HCT116 (cell line): Measurements from ENCODE around the gene TMEM242. TPM values are rescaled to one million over a fixed set of nuclear protein-coding genes. Genes with fewer than 3 reads are reported as not detected.

Experiments
- ATAC-seq: fragments of 200-7000 bp; cut with Tn5 transposase; 2 replicates; pipeline ENCODE4 v1.9.1; 2020; ENCODE audit warnings: mild to moderate bottlenecking, moderate library complexity
- BruUV-seq: library from RNA; stranded (reverse); fragments of 400-500 nt; replicated peaks from 2 replicates; lab custom pipeline; 2021; lab: Mats Ljungman, UMichigan
- CTCF ChIA-PET: fragments of 300-600 bp; sonication (Branson Sonifier 250); formaldehyde crosslinking; loops from one replicate; lab custom pipeline; 2021; ENCODE audit warnings: antibody characterized with exemption; lab: Charles Lee
- POLR2A ChIA-PET: fragments of 300-600, 350-600 bp; sonication (Branson Sonifier 250); formaldehyde crosslinking; loops from one replicate; lab custom pipeline; 2021; ENCODE audit warnings: antibody characterized with exemption; lab: Charles Lee
- RAD21 ChIA-PET, 2 experiments: fragments of 300-600 bp; sonication (Branson Sonifier 250); formaldehyde crosslinking; loops; one replicate each; lab custom pipeline; 2023; ENCODE audit warnings: low total read pairs in 2 of 2; ENCODE audit not compliant: uncharacterized antibody in 2 of 2, unreplicated experiment in 2 of 2, low non-redundant PET in 1 of 2; lab: Charles Lee
- DNase-seq: peaks from one replicate; pipeline ENCODE4 v3.0.0-alpha.2; 2010; ENCODE audit warnings: low read depth, low spot score
- H2AFZ ChIP-seq: fragments of 200-600 bp; shearing (Covaris generic), sonication (generic); 2 replicates; pipeline ENCODE4 v1.6.1; 2017; ENCODE audit warnings: low read depth, mixed run types, mixed read lengths, antibody characterized with exemption, low read length; ENCODE audit not compliant: poor library complexity, severe bottlenecking
- H3K27ac ChIP-seq: 2 replicates; pipeline ENCODE4 v1.5.1; 2012; ENCODE audit warnings: low read depth, low read length
- H3K27me3 ChIP-seq: fragments of 200-600 bp; sonication (generic); 2 replicates; pipeline ENCODE4 v1.6.1; 2016; ENCODE audit warnings: mixed run types, low read length, mixed read lengths; ENCODE audit not compliant: insufficient read depth
- H3K36me3 ChIP-seq, 2 experiments: fragments of 200-500 bp in 1 of 2; fragments of 200-600 bp in 1 of 2; sonication (Bioruptor generic) in 1 of 2; sonication (generic) in 1 of 2; 2 replicates each; pipeline versions ENCODE4 v1.5.1 to v1.6.1; 2014 to 2016; ENCODE audit warnings: low read length in 2 of 2, inconsistent platforms in 1 of 2, mixed read lengths in 1 of 2, mixed run types in 1 of 2; ENCODE audit not compliant: insufficient read depth in 2 of 2, control insufficient read depth in 1 of 2
- H3K4me1 ChIP-seq, 2 experiments: fragments of 200-600 bp in 1 of 2; sonication (generic) in 1 of 2; 2 replicates each; pipeline versions ENCODE4 v1.5.1 to v1.6.1; 2012 to 2017; ENCODE audit warnings: low read length in 2 of 2, inconsistent platforms in 1 of 2, mild to moderate bottlenecking in 1 of 2, mixed read lengths in 1 of 2, mixed run types in 1 of 2, moderate library complexity in 1 of 2; ENCODE audit not compliant: insufficient read depth in 2 of 2, control insufficient read depth in 1 of 2
- H3K4me2 ChIP-seq: fragments of 200-600 bp; sonication (generic); 2 replicates; pipeline ENCODE4 v1.6.1; 2017; ENCODE audit warnings: mixed run types, low read length, mixed read lengths
- H3K4me3 ChIP-seq, 2 experiments: fragments of 200-600 bp in 1 of 2; sonication (generic) in 1 of 2; replicated peaks in 1 of 2; 2 replicates each; pipeline ENCODE4 v1.5.1; 2011 to 2016; ENCODE audit warnings: low read length in 2 of 2, control low read depth in 1 of 2, low read depth in 1 of 2, mild to moderate bottlenecking in 1 of 2, mixed read lengths in 1 of 2, mixed run types in 1 of 2
- H3K79me2 ChIP-seq: fragments of 200-600 bp; sonication (generic); 2 replicates; pipeline ENCODE4 v1.6.1; 2017; ENCODE audit warnings: mild to moderate bottlenecking, mixed run types, low read length, moderate library complexity, mixed read lengths; ENCODE audit not compliant: insufficient read depth
- H3K9ac ChIP-seq: fragments of 200-600 bp; sonication (generic); 2 replicates; pipeline ENCODE4 v1.6.1; 2016; ENCODE audit warnings: low read length, mixed read lengths
- H3K9me2 ChIP-seq: fragments of 200-600 bp; sonication (generic), shearing (Covaris generic); 2 replicates; pipeline ENCODE4 v1.6.1; 2017; ENCODE audit warnings: mixed run types, mild to moderate bottlenecking, moderate library complexity; ENCODE audit not compliant: insufficient read depth
- H3K9me3 ChIP-seq, 2 experiments: fragments of 200-500 bp in 1 of 2; fragments of 200-600 bp in 1 of 2; sonication (Bioruptor generic) in 1 of 2; sonication (generic) in 1 of 2; 2 replicates each; pipeline ENCODE4 v1.6.1; 2014 to 2017; ENCODE audit warnings: low read length in 2 of 2, mixed read lengths in 2 of 2, inconsistent platforms in 1 of 2, low read depth in 1 of 2, mild to moderate bottlenecking in 1 of 2, mixed run types in 1 of 2, moderate library complexity in 1 of 2; ENCODE audit not compliant: control insufficient read depth in 1 of 2, insufficient read depth in 1 of 2
- H4K20me1 ChIP-seq: fragments of 200-600 bp; sonication (generic), shearing (Covaris generic); 2 replicates; pipeline ENCODE4 v1.6.1; 2017; ENCODE audit warnings: mixed run types, mild to moderate bottlenecking, moderate library complexity; ENCODE audit not compliant: insufficient read depth
- CBX3 ChIP-seq: IDR thresholded peaks from 2 replicates; pipeline ENCODE4 v1.6.1; 2012; ENCODE audit warnings: low read depth
- EZH2phosphoT487 ChIP-seq: fragments of 200-600 bp; IDR thresholded peaks from 2 replicates; pipeline ENCODE4 v1.6.1; 2018; ENCODE audit warnings: antibody characterized with exemption, borderline replicate concordance
- POLR2AphosphoS5 ChIP-seq: IDR thresholded peaks from 2 replicates; pipeline ENCODE4 v1.6.1; 2011; ENCODE audit warnings: mild to moderate bottlenecking, low read depth, low read length, moderate library complexity
- RAD21 ChIP-seq: IDR thresholded peaks from 2 replicates; pipeline ENCODE4 v1.6.1; 2012; ENCODE audit warnings: low read depth, mild to moderate bottlenecking
- SP1 ChIP-seq: IDR thresholded peaks from 2 replicates; pipeline ENCODE4 v1.6.1; 2012; ENCODE audit warnings: low read depth
- SRF ChIP-seq: IDR thresholded peaks from 2 replicates; pipeline ENCODE4 v1.6.1; 2012; ENCODE audit warnings: low read depth
- TCF7L2 ChIP-seq: IDR thresholded peaks from 2 replicates; pipeline ENCODE4 v1.7.0; 2011; ENCODE audit warnings: borderline replicate concordance, inconsistent platforms; ENCODE audit not compliant: insufficient read depth, insufficient read length; ENCODE audit errors: extremely low read depth
- intact Hi-C: fragments of 100-400 bp; cut with micrococcal nuclease; formaldehyde crosslinking; loops from 2 replicates; pipeline ENCODE4 v1.10.0; 2022
- total RNA-seq: library from RNA; stranded (reverse); gene quantifications from one replicate; pipeline ENCODE4 v1.2.1, GENCODE V29; 2021; ENCODE audit not compliant: unreplicated experiment
- TF ChIP-seq, protein P1 (sequence below): IDR thresholded peaks from 2 replicates; pipeline ENCODE4 v1.6.1; 2012
- TF ChIP-seq, protein P2 (sequence below): IDR thresholded peaks from 2 replicates; pipeline ENCODE4 v1.6.1; 2012
- TF ChIP-seq, protein P3 (sequence below), 3 experiments: fragments of 200-600 bp in 1 of 3; sonication (generic) in 1 of 3; IDR thresholded peaks in 2 of 3; conservative IDR thresholded peaks in 1 of 3; 2 replicates each; pipeline ENCODE4 v1.5.1; 2012 to 2017; ENCODE audit warnings: low read depth in 2 of 3, low read length in 2 of 3, antibody characterized with exemption in 1 of 3, borderline replicate concordance in 1 of 3, control low read depth in 1 of 3, mild to moderate bottlenecking in 1 of 3, mixed read lengths in 1 of 3, mixed run types in 1 of 3, moderate library complexity in 1 of 3; ENCODE audit not compliant: insufficient read depth in 1 of 3

The TMEM242 gene
- total RNA-seq, 1 experiment from 2014 or later, result 11.6 TPM

DNA sequence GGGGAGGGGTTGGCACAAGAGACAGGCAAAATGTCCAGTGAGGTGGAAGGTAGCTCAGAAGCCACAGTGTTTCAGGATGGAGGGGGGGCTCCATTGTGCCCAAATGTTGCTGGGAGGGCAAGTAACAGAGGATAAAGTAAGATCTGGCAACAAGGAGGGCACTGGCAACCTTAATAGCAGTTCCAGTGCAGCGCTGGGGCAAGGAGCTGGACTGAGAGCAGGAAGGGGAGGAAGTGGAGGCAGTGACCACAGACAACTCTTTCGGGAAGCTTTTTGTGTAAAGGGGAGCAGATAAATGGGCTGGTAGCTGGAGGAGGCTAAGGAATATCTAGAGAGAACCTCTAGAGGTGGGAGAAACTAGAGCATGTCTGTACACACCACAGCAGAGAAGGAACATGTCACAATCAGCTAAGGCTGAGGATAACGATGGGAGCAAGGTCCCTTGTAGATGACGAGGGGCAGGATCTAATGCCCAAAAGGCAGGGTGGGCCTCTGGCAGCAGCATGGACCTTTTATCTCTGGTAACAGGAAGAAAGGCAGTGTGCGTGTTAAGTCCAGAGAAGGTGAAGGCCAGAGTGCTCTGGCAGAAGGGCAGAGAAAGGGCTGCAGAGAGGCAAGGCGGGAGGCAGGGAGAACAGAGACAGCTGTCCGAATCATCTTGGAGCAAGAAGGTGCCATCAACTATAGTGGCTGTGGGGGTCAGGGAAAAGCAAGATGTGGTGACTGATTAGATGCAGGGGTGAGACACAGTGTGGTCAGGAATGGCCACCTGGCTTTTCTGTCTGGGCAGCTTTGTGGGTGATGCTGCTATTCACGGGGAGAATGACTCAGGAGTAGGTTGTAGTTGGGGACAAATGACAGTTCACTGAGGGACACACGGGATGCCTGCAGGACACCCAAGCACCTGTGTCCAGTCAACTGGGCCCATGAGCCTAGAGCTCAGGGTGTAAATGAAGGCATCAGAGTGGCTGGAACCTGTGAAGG lies 17.4 kb downstream of the TMEM242 start:
- Histone ChIP-seq H3K4me1 (peaks cover 0 to 13% of the 10 kb centered on the region in 2 experiments; a peak in 1 of 4 replicates), H3K79me2 (no peaks in the 10 kb centered on the region; the same call in 1 of the 2 replicates), H3K4me3 (no peak overlapping the region), H3K27me3 (no peaks in the 10 kb centered on the region), H4K20me1 (no peaks in the 10 kb centered on the region), H3K36me3 (no peaks in the 10 kb centered on the region; a peak in 1 of 4 replicates), H3K4me2 (no peak overlapping the region), H3K9me3 (no peaks in the 10 kb centered on the region), H2AFZ (no peak overlapping the region), H3K9me2 (no peaks in the 10 kb centered on the region), H3K9ac (no peak overlapping the region), H3K27ac (no peak overlapping the region)
- ATAC-seq (no peak), DNase-seq (no peak)
- CTCF ChIA-PET, result no interaction called here
- RAD21 ChIA-PET, result no interaction called here
- no TSS peak for BruUV-seq
- TF ChIP-seq, protein P1, sequence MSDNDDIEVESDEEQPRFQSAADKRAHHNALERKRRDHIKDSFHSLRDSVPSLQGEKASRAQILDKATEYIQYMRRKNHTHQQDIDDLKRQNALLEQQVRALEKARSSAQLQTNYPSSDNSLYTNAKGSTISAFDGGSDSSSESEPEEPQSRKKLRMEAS, result no peak
- TF ChIP-seq TCF7L2 (no peak), SP1 (no peak), EZH2phosphoT487 (no peak)
- POLR2A ChIA-PET, result no interaction called here
- intact Hi-C loops, result no loop called here

DNA sequence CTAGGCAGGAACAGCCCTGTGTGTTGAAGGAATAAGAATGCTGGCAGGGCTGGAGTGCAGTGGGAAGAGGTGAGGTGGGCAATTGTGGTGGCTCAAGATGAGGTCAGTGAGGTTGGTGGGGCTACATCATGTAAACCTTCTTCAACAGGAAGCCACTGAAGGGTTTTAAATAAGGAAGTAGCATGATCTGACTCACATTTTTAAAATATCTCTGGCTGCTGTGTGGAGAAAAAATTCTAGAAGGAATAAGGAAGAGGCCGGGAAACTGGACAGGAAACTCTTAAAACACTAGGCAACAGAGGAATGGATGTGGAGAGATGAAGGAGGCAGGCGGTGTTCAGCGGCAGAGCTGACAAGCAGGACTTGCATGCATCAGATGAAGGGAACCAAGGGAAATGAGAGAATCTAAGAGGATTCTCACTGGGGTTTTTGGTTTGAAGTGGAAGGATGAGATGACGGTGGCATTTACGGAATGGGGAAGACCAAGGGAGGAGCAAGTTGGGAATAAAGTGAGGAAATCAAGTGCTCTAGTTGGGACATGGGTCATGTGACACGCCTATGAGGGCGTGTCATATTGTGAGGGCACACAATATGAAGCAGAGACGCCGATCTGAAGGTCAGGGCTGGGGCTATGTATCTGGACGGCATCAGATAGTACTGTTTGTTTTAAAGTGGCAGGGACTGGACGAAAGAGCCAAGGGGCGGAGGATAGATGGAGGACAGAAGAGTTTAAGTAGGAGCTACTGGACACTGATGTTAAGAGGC lies 18.2 kb downstream of the TMEM242 start:
- no peaks in the 10 kb centered on the region for H3K9me2 ChIP-seq
- H3K27ac ChIP-seq, result no peak overlapping the region
- H3K9me3 ChIP-seq, result no peaks in the 10 kb centered on the region
- DNase-seq (no peak), ATAC-seq (no peak)
- H3K4me3 ChIP-seq, result no peak overlapping the region
- ChIA-PET RAD21 (no interaction called here), POLR2A (no interaction called here), CTCF (no interaction called here)
- H3K36me3 ChIP-seq, result no peaks in the 10 kb centered on the region; a peak in 1 of 4 replicates
- BruUV-seq, result no TSS peak
- peaks cover 0 to 13% of the 10 kb centered on the region in 2 experiments; a peak in 1 of 4 replicates for H3K4me1 ChIP-seq
- H3K9ac ChIP-seq, result no peak overlapping the region
- intact Hi-C loops, result no loop called here
- no peaks in the 10 kb centered on the region for H3K27me3 ChIP-seq
- no peak overlapping the region for H2AFZ ChIP-seq
- no peak overlapping the region for H3K4me2 ChIP-seq
- H3K79me2 ChIP-seq, result no peaks in the 10 kb centered on the region; the same call in 1 of the 2 replicates
- H4K20me1 ChIP-seq, result no peaks in the 10 kb centered on the region
- TF ChIP-seq EZH2phosphoT487, result no peak
- TF ChIP-seq SRF, result no peak
- TF ChIP-seq RAD21, result no peak
- TF ChIP-seq, protein P2, sequence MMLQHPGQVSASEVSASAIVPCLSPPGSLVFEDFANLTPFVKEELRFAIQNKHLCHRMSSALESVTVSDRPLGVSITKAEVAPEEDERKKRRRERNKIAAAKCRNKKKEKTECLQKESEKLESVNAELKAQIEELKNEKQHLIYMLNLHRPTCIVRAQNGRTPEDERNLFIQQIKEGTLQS, result no peak
- TF ChIP-seq POLR2AphosphoS5, result no peak
- no peak for TF ChIP-seq CBX3
- TF ChIP-seq, protein P3, sequence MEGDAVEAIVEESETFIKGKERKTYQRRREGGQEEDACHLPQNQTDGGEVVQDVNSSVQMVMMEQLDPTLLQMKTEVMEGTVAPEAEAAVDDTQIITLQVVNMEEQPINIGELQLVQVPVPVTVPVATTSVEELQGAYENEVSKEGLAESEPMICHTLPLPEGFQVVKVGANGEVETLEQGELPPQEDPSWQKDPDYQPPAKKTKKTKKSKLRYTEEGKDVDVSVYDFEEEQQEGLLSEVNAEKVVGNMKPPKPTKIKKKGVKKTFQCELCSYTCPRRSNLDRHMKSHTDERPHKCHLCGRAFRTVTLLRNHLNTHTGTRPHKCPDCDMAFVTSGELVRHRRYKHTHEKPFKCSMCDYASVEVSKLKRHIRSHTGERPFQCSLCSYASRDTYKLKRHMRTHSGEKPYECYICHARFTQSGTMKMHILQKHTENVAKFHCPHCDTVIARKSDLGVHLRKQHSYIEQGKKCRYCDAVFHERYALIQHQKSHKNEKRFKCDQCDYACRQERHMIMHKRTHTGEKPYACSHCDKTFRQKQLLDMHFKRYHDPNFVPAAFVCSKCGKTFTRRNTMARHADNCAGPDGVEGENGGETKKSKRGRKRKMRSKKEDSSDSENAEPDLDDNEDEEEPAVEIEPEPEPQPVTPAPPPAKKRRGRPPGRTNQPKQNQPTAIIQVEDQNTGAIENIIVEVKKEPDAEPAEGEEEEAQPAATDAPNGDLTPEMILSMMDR (IDR thresholded peaks at IDR 0.05 in 2 of 3, conservative IDR thresholded peaks at IDR 0.05 in 1 of 3; ENCODE audit: borderline replicate concordance in 1 of 3, insufficient read depth in 1 of 3, low read depth in 2 of 3, low read length in 2 of 3), result no peak
